H9 (cell line): Measurements from ENCODE around the gene CELF1. TPM values are rescaled to one million over a fixed set of nuclear protein-coding genes. Genes with fewer than 3 reads are reported as not detected.

ENCODE experiments used
- DNase-seq: peaks from one replicate; pipeline ENCODE4 v3.0.0-alpha.2; 2017
- H2AFZ ChIP-seq: one replicate; pipeline ENCODE4 v1.6.1; 2013; ENCODE audit warnings: mild to moderate bottlenecking, low read length, control low read depth, moderate library complexity
- H2AK5ac ChIP-seq: 2 replicates; pipeline ENCODE4 v1.6.1; 2013; ENCODE audit warnings: low read length, control low read depth, mixed read lengths; ENCODE audit not compliant: insufficient read length
- H2BK120ac ChIP-seq: one replicate; pipeline ENCODE4 v1.6.1; 2013; ENCODE audit warnings: low read depth, mild to moderate bottlenecking, low read length, control low read depth, inconsistent platforms; ENCODE audit not compliant: poor library complexity, severe bottlenecking
- H2BK12ac ChIP-seq: 2 replicates; pipeline ENCODE4 v1.6.1; 2013; ENCODE audit warnings: low read length, control low read depth, mixed read lengths, low read depth; ENCODE audit not compliant: insufficient read length
- H2BK15ac ChIP-seq: 2 replicates; pipeline ENCODE4 v1.6.1; 2013; ENCODE audit warnings: low read depth, low read length, control low read depth
- H2BK20ac ChIP-seq: one replicate; pipeline ENCODE4 v1.6.1; 2013; ENCODE audit warnings: low read depth, mild to moderate bottlenecking, low read length, control low read depth, inconsistent platforms; ENCODE audit not compliant: poor library complexity, severe bottlenecking
- H2BK5ac ChIP-seq: 2 replicates; pipeline ENCODE4 v1.6.1; 2013; ENCODE audit warnings: low read length, control low read depth, mixed read lengths; ENCODE audit not compliant: insufficient read length
- H3K14ac ChIP-seq: 2 replicates; pipeline ENCODE4 v1.6.1; 2013; ENCODE audit warnings: low read length, control low read depth; ENCODE audit not compliant: insufficient read depth
- H3K18ac ChIP-seq: 2 replicates; pipeline ENCODE4 v1.6.1; 2013; ENCODE audit warnings: low read depth, mild to moderate bottlenecking, mixed read lengths, low read length, control low read depth; ENCODE audit not compliant: insufficient read length
- H3K23ac ChIP-seq: 2 replicates; pipeline ENCODE4 v1.6.1; 2013; ENCODE audit warnings: low read length, control low read depth, mixed read lengths, low read depth; ENCODE audit not compliant: insufficient read length
- H3K23me2 ChIP-seq: 2 replicates; pipeline ENCODE4 v1.6.1; 2013; ENCODE audit warnings: low read depth, mild to moderate bottlenecking, mixed read lengths, low read length, control low read depth; ENCODE audit not compliant: insufficient read length, poor library complexity, severe bottlenecking
- H3K27ac ChIP-seq: 2 replicates; pipeline ENCODE4 v1.5.1; 2013; ENCODE audit warnings: low read length, control low read depth, mixed read lengths, low read depth; ENCODE audit not compliant: insufficient read length
- H3K27me3 ChIP-seq: 2 replicates; pipeline ENCODE4 v1.6.1; 2013; ENCODE audit warnings: low read length, control low read depth, inconsistent platforms; ENCODE audit not compliant: insufficient read depth
- H3K4ac ChIP-seq: 2 replicates; pipeline ENCODE4 v1.6.1; 2013; ENCODE audit warnings: low read depth, mild to moderate bottlenecking, control low read depth, inconsistent platforms, low read length, moderate library complexity
- H3K4me1 ChIP-seq: 2 replicates; pipeline ENCODE4 v1.6.1; 2013; ENCODE audit warnings: low read length, control low read depth, inconsistent platforms; ENCODE audit not compliant: insufficient read depth
- H3K4me2 ChIP-seq: 2 replicates; pipeline ENCODE4 v1.6.1; 2013; ENCODE audit warnings: low read length, control low read depth, mixed read lengths; ENCODE audit not compliant: insufficient read length, insufficient read depth
- H3K56ac ChIP-seq: 2 replicates; pipeline ENCODE4 v1.6.1; 2013; ENCODE audit warnings: low read depth, mild to moderate bottlenecking, mixed read lengths, low read length, control low read depth; ENCODE audit not compliant: insufficient read length
- H3K79me1 ChIP-seq: 2 replicates; pipeline ENCODE4 v1.6.1; 2013; ENCODE audit warnings: low read depth, mild to moderate bottlenecking, moderate library complexity, low read length, control low read depth, inconsistent platforms; ENCODE audit not compliant: insufficient read depth, poor library complexity, severe bottlenecking
- H3K79me2 ChIP-seq: 2 replicates; pipeline ENCODE4 v1.6.1; 2013; ENCODE audit warnings: low read length, control low read depth, inconsistent platforms; ENCODE audit not compliant: insufficient read depth
- H3K9ac ChIP-seq: 2 replicates; pipeline ENCODE4 v1.6.1; 2013; ENCODE audit warnings: low read length, control low read depth, mixed read lengths; ENCODE audit not compliant: insufficient read length; ENCODE audit errors: extremely low read depth
- H3K9me3 ChIP-seq: one replicate; pipeline ENCODE4 v1.6.1; 2013; ENCODE audit warnings: low read depth, low read length, inconsistent platforms; ENCODE audit not compliant: control insufficient read depth
- H3T11ph ChIP-seq: one replicate; pipeline ENCODE4 v1.6.1; 2013; ENCODE audit warnings: mild to moderate bottlenecking, low read length, control low read depth, inconsistent platforms
- H4K20me1 ChIP-seq: one replicate; pipeline ENCODE4 v1.6.1; 2013; ENCODE audit not compliant: control insufficient read depth, insufficient read length, insufficient read depth
- H4K5ac ChIP-seq: 2 replicates; pipeline ENCODE4 v1.6.1; 2013; ENCODE audit warnings: low read depth, mild to moderate bottlenecking, mixed read lengths, low read length, control low read depth; ENCODE audit not compliant: insufficient read length
- H4K8ac ChIP-seq: replicated peaks from 2 replicates; pipeline ENCODE4 v1.6.1; 2013; ENCODE audit warnings: low read length, control low read depth, mixed read lengths, low read depth; ENCODE audit not compliant: insufficient read length
- H4K91ac ChIP-seq: 2 replicates; pipeline ENCODE4 v1.6.1; 2013; ENCODE audit warnings: low read depth, mild to moderate bottlenecking, moderate library complexity, mixed read lengths, low read length, control low read depth; ENCODE audit not compliant: insufficient read length
- H3K27ac Mint-ChIP-seq, 3 experiments: 2 replicates in 2 of 3; 3 replicates in 1 of 3; pipeline ENCODE4 v1.8.0; 2020 to 2021; ENCODE audit warnings: mixed read lengths in 3 of 3, mild to moderate bottlenecking in 1 of 3, moderate library complexity in 1 of 3
- H3K27me3 Mint-ChIP-seq: 2 replicates; pipeline ENCODE4 v1.8.0; 2021; ENCODE audit warnings: low read depth, mild to moderate bottlenecking, moderate library complexity, mixed read lengths
- H3K36me3 Mint-ChIP-seq, 3 experiments: 2 replicates in 2 of 3; 3 replicates in 1 of 3; pipeline ENCODE4 v1.8.0; 2020 to 2021; ENCODE audit warnings: low read depth in 3 of 3, mixed read lengths in 3 of 3; ENCODE audit not compliant: insufficient read depth in 1 of 3
- H3K4me1 Mint-ChIP-seq, 2 experiments: 2 replicates each; pipeline ENCODE4 v1.8.0; 2020; ENCODE audit warnings: mixed read lengths in 2 of 2
- H3K4me3 Mint-ChIP-seq, 2 experiments: 2 replicates in 1 of 2; 3 replicates in 1 of 2; pipeline ENCODE4 v1.8.0; 2020 to 2021; ENCODE audit warnings: mild to moderate bottlenecking in 2 of 2, mixed read lengths in 2 of 2, moderate library complexity in 1 of 2
- H3K9me3 Mint-ChIP-seq, 2 experiments: 2 replicates in 1 of 2; 3 replicates in 1 of 2; pipeline ENCODE4 v1.8.0; 2020; ENCODE audit warnings: mild to moderate bottlenecking in 2 of 2, mixed read lengths in 2 of 2, moderate library complexity in 1 of 2
- WGBS: extraction: QIAGEN DNeasy Blood & Tissue Kit; methylation state at CpG from one replicate; pipeline ENCODE4 v1.1.7; 2013; ENCODE audit warnings: missing lambda C conversion rate, low lambda C conversion rate, mixed read lengths; ENCODE audit not compliant: insufficient read length; ENCODE audit errors: extremely low coverage; 5-methylcytosine and 5-hydroxymethylcytosine counted together
- total RNA-seq: library from RNA; stranded (reverse); gene quantifications from 2 replicates; pipeline ENCODE4 v1.2.1, GENCODE V29; 2021
- TF ChIP-seq, protein P1 (sequence below): fragments of 200-600 bp; sonication (generic); conservative IDR thresholded peaks from 3 replicates; pipeline ENCODE4 v1.8.0; 2021; ENCODE audit warnings: antibody characterized with exemption, mild to moderate bottlenecking

The CELF1 gene
- total RNA-seq, 1 experiment from 2014 or later = 211 TPM

DNA sequence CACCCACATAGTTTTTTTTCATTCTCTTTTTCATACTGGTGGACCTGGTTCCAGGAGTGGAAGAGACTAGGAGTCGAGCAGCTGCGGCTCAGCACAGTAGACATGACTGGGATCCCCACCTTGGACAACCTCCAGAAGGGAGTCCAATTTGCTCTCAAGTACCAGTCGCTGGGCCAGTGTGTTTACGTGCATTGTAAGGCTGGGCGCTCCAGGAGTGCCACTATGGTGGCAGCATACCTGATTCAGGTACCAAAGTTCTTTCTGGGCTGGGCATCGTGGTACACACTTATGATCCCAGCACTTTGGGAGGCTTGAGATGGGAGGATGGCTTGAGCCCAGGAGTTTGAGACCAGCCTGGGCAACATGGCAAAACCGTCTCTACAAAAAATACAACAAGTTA lies 16.7 kb upstream of the CELF1 start:
- H4K5ac ChIP-seq = no peak overlapping the region
- no peak overlapping the region for H3K4me3 Mint-ChIP-seq
- H2BK12ac ChIP-seq = no peak overlapping the region
- no peaks in the 10 kb centered on the region for H3K9me3 Mint-ChIP-seq
- H3K23me2 ChIP-seq = no peaks in the 10 kb centered on the region
- H3K23ac ChIP-seq = no peak overlapping the region
- no peak overlapping the region for H3K14ac ChIP-seq
- peaks cover 8 to 10% of the 10 kb centered on the region in 2 experiments for H3K4me1 Mint-ChIP-seq
- no peak for DNase-seq
- H2AK5ac ChIP-seq = no peak overlapping the region
- no peaks in the 10 kb centered on the region for H3K27me3 Mint-ChIP-seq
- no peak overlapping the region for H3K27ac Mint-ChIP-seq
- H3K4me2 ChIP-seq = no peak overlapping the region
- no peak overlapping the region for H3K27ac ChIP-seq
- no peak overlapping the region for H3T11ph ChIP-seq
- H3K27me3 ChIP-seq = no peaks in the 10 kb centered on the region
- H2AFZ ChIP-seq = no peak overlapping the region
- WGBS = no CpG with 5 or more reads among the region's 7 CpGs
- TF ChIP-seq, protein P1, sequence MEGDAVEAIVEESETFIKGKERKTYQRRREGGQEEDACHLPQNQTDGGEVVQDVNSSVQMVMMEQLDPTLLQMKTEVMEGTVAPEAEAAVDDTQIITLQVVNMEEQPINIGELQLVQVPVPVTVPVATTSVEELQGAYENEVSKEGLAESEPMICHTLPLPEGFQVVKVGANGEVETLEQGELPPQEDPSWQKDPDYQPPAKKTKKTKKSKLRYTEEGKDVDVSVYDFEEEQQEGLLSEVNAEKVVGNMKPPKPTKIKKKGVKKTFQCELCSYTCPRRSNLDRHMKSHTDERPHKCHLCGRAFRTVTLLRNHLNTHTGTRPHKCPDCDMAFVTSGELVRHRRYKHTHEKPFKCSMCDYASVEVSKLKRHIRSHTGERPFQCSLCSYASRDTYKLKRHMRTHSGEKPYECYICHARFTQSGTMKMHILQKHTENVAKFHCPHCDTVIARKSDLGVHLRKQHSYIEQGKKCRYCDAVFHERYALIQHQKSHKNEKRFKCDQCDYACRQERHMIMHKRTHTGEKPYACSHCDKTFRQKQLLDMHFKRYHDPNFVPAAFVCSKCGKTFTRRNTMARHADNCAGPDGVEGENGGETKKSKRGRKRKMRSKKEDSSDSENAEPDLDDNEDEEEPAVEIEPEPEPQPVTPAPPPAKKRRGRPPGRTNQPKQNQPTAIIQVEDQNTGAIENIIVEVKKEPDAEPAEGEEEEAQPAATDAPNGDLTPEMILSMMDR = no peak
- no peak overlapping the region for H3K4ac ChIP-seq
- no peak overlapping the region for H2BK5ac ChIP-seq
- H3K79me2 ChIP-seq = no peaks in the 10 kb centered on the region; the same call in 1 of the 2 replicates
- H2BK120ac ChIP-seq = no peak overlapping the region
- no peak overlapping the region for H4K8ac ChIP-seq
- no peak overlapping the region for H2BK20ac ChIP-seq
- no peaks in the 10 kb centered on the region for H4K20me1 ChIP-seq
- no peak overlapping the region for H4K91ac ChIP-seq
- H3K9ac ChIP-seq = no peak overlapping the region
- no peak overlapping the region for H3K56ac ChIP-seq
- H3K9me3 ChIP-seq = no peaks in the 10 kb centered on the region
- H3K18ac ChIP-seq = no peak overlapping the region
- no peaks in the 10 kb centered on the region for H3K4me1 ChIP-seq
- H3K79me1 ChIP-seq = peaks cover 3% of the 10 kb centered on the region
- H3K36me3 Mint-ChIP-seq = peaks cover 15 to 61% (median 52%) of the 10 kb centered on the region in 3 experiments
- H2BK15ac ChIP-seq = no peak overlapping the region
